ENCODE data around the gene CSTPP1.

Gene CSTPP1

DNA sequence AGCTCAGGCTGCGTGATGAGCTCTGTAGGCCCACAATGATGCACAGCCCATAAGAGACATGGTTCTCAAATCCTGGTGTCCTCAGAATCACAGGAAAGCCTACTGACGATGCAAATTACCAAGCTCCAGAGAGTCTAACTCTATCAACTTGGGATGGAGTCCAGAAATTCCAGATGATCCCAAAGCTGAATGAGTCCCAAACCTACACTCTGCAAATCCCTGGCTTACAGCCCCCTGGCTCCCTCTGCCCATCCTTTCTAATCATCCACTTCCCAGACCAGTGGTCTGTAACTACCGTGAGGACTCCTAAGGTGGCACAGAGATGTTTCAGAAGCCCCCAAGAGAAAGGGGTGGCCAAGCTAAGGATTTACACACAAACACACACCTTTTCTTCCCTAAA lies 226.6 kb downstream of the CSTPP1 start:
- H3K4me3 Mint-ChIP-seq = no peak overlapping the region
- H3K27me3 Mint-ChIP-seq (ENCODE audit: low read depth) = no peaks in the 10 kb centered on the region
- no peak for DNase-seq (ENCODE audit: low spot score)
- no peak overlapping the region for H3K27ac Mint-ChIP-seq
- no peaks in the 10 kb centered on the region for H3K4me1 Mint-ChIP-seq (ENCODE audit: low read depth)
- H3K36me3 Mint-ChIP-seq (ENCODE audit: low read depth) = peaks cover 8% of the 10 kb centered on the region
- H3K9me3 Mint-ChIP-seq = no peaks in the 10 kb centered on the region

DNA sequence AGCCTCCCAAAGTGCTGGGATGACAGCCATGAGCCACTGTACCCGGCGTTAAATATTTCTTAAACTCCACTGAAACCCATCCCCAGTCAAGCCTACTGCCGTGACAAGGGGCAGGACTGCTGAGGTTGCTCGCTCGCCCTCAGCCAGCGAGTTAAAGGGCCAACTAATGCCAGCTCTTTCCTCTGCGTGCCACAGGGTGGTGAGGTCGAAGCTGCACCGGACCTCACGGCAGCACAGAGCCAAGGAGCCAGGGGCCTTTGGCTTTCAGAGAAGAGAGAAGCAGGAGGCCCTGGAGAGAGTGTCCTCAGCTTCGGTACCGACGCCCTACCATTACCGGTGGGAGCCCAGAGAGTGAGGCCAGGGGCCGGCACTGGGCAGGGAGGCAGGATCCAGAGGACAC lies 227.3 kb downstream of the CSTPP1 start:
- Mint-ChIP-seq H3K4me1 (ENCODE audit: low read depth) (no peaks in the 10 kb centered on the region), H3K36me3 (ENCODE audit: low read depth) (peaks cover 8% of the 10 kb centered on the region), H3K4me3 (no peak overlapping the region), H3K9me3 (no peaks in the 10 kb centered on the region), H3K27ac (no peak overlapping the region), H3K27me3 (ENCODE audit: low read depth) (no peaks in the 10 kb centered on the region)
- no peak for DNase-seq (ENCODE audit: low spot score)

DNA sequence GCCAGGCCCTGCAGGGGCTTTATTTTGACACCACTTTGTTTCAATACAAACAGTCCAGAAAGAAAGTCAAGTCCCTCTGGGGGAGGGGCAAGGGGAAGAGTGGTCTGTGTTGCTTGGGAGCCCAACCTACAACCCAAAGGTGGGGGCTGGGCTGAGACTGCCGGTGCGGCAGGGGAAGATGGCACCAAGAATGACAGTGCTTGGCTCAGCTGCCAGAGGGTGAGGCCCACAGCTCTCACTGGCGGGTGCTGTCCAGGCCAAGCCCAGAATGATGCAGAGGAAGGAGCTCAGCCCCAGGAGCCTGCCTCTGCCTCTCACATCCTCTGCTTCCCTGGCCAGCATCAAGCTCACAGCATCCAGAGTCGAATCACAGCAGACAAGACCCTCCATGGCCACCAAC lies 227.8 kb downstream of the CSTPP1 start:
- no peak overlapping the region for H3K4me3 Mint-ChIP-seq
- H3K36me3 Mint-ChIP-seq (ENCODE audit: low read depth) = peaks cover 8% of the 10 kb centered on the region
- H3K4me1 Mint-ChIP-seq (ENCODE audit: low read depth) = no peaks in the 10 kb centered on the region
- H3K27me3 Mint-ChIP-seq (ENCODE audit: low read depth) = no peaks in the 10 kb centered on the region
- no peaks in the 10 kb centered on the region for H3K9me3 Mint-ChIP-seq
- no peak overlapping the region for H3K27ac Mint-ChIP-seq
- DNase-seq (ENCODE audit: low spot score) = no peak

DNA sequence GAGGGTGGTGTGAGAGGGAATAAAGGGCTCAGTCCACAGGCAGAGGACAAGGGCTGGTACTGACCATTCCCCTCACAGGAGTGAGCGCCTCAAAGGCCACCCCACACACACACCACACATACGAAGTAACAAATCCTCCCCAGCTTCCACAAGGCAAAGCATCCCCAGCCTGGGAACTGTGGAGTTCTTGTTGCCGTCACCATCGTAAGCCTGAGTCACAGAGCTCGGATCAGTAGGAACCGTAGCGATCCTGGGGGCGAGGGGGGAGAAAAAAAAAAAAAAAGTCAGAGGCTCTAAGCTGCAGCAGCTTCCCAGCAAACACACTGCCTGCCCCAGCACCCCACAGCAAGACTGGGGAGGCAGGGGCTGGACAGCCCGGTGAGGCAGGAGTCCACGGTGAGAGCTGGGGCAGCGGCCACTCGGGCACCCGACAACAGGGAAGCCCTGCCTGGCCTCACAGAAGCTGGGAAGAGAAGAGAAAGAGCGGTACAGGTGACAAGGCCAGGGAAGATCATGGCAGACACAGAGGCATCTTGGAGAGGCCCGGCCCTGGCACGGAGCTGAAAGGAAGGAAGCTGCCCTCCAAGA lies 228.8 kb downstream of the CSTPP1 start:
- H3K4me3 Mint-ChIP-seq = no peak overlapping the region
- H3K36me3 Mint-ChIP-seq (ENCODE audit: low read depth) = peaks cover 8% of the 10 kb centered on the region
- H3K27me3 Mint-ChIP-seq (ENCODE audit: low read depth) = no peaks in the 10 kb centered on the region
- H3K4me1 Mint-ChIP-seq (ENCODE audit: low read depth) = no peaks in the 10 kb centered on the region
- no peak for DNase-seq (ENCODE audit: low spot score)
- H3K27ac Mint-ChIP-seq = no peak overlapping the region
- H3K9me3 Mint-ChIP-seq = no peaks in the 10 kb centered on the region

DNA sequence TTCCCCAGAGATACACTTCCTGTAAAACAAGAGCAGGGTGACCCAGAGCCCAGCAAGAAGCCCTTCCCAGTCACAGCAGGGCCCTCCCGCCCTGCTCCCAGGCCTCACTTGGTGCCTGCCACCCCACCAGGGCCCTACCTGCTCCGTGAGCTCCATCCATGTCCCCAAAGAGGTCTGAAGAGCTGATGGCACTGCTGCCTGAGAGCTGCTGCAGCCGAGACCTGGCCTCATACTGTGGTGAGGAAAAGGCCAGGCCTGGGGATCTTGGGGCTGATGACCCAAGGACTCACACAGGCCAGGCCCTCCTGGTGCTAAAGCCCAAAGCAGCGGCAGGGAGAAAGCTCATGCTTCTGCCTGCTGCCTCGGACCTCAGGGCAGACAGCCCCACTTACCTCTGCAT lies 229.8 kb downstream of the CSTPP1 start:
- no peaks in the 10 kb centered on the region for H3K9me3 Mint-ChIP-seq
- H3K27me3 Mint-ChIP-seq (ENCODE audit: low read depth) = no peaks in the 10 kb centered on the region
- H3K36me3 Mint-ChIP-seq (ENCODE audit: low read depth) = peaks cover 16% of the 10 kb centered on the region
- no peak for DNase-seq (ENCODE audit: low spot score)
- no peak overlapping the region for H3K27ac Mint-ChIP-seq
- H3K4me1 Mint-ChIP-seq (ENCODE audit: low read depth) = peaks cover 3% of the 10 kb centered on the region
- no peak overlapping the region for H3K4me3 Mint-ChIP-seq

DNA sequence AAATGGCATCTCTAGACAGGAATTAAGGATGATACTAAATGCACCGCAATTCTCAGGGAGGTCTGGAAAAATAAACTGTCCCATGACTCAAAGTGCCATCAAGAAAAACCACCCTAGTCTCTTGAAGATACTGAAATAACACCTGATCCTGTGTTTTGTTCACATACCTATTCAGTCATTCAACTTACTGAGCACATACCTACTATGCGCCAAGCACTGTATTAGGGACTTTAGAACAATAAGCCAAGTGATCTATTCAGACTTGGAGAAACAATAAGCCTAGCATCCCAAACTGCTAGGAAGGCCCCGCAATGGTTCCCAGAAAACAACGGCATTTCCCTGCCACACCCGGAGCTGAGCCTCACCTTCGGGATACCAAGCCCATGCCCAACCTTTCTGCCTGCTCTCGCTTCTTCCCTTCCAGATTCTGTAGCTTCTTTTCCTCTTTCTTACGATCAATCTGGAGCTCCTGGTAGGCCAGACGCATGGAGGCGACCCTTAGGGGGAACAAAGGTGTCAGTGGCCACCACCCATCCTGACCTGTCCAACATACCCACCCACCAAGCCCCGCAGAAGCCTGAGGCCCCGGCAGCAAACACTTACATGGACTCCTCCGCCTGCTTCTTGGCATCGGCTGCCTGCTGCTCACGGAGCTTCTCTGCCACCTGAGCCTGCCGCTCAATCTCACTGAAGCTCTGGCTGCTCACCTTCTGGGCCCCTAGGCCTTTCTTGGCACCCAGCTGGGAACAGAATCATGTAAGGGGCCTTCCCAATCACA lies 234.7 kb downstream of the CSTPP1 start:
- no peak for DNase-seq (ENCODE audit: low spot score)
- Mint-ChIP-seq H3K27ac (no peak overlapping the region), H3K4me1 (ENCODE audit: low read depth) (peaks cover 13% of the 10 kb centered on the region), H3K36me3 (ENCODE audit: low read depth) (peaks cover 26% of the 10 kb centered on the region), H3K9me3 (no peaks in the 10 kb centered on the region), H3K4me3 (no peak overlapping the region), H3K27me3 (ENCODE audit: low read depth) (no peaks in the 10 kb centered on the region)

DNA sequence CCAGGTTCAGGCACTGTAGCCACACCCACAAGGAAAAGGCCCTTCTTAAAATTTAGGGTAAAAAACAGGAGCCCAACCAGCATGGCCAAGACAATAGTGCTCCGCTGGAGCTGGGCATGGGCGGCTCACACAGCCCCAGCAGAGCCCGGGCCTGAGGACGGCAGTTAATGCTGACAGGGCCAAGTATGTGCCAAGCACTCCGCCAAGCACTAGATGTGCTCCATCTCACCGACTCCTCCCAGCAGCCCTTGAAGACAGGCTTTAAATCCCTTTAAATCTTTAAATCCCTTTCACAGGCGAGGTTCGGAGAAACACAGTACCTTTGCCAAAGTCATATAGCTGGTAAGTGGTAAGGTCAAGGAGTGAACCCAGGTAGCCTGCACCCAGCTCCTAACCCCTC lies 235.3 kb downstream of the CSTPP1 start:
- Mint-ChIP-seq H3K36me3 (ENCODE audit: low read depth) (peaks cover 28% of the 10 kb centered on the region), H3K4me1 (ENCODE audit: low read depth) (peaks cover 13% of the 10 kb centered on the region)

DNA sequence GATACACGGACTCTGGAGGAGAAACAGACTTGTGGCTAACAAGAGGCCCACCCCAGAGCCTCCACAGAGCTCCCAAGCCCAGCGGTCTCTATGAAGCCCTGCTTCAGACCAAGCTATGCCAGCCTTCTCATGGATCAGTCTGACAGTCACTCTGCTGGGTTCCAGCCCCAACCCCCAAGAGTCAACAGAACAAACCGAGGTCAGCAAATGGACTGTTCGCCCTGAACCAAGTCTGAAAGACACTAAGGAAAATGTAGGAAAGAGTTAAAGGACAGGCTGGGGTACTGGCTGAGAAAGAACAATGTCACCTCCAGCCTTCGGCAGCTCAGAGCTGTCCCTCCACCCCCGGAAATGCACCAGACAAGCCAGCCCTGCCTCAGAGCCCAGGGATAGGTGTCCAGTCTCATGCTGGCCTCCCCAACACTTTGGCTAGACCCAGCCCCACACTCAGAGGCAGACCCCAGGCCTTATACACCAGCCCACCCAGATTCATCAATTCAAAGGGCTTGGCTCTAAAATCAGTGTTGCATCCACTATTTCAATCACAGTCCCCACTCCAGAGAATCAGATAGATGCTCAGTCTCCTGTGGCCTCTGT lies 236.3 kb downstream of the CSTPP1 start:
- DNase-seq (ENCODE audit: low spot score) = no peak
- Mint-ChIP-seq H3K27me3 (ENCODE audit: low read depth) (peaks cover 2% of the 10 kb centered on the region), H3K9me3 (no peaks in the 10 kb centered on the region), H3K36me3 (ENCODE audit: low read depth) (peaks cover 28% of the 10 kb centered on the region), H3K27ac (no peak overlapping the region), H3K4me3 (no peak overlapping the region), H3K4me1 (ENCODE audit: low read depth) (peaks cover 21% of the 10 kb centered on the region)

More for the DNA sequence above, 235.3 kb downstream of the CSTPP1 start:
- Mint-ChIP-seq H3K27ac (no peak overlapping the region), H3K4me3 (no peak overlapping the region), H3K27me3 (ENCODE audit: low read depth) (no peaks in the 10 kb centered on the region), H3K9me3 (no peaks in the 10 kb centered on the region)
- no peak for DNase-seq (ENCODE audit: low spot score)

DNA sequence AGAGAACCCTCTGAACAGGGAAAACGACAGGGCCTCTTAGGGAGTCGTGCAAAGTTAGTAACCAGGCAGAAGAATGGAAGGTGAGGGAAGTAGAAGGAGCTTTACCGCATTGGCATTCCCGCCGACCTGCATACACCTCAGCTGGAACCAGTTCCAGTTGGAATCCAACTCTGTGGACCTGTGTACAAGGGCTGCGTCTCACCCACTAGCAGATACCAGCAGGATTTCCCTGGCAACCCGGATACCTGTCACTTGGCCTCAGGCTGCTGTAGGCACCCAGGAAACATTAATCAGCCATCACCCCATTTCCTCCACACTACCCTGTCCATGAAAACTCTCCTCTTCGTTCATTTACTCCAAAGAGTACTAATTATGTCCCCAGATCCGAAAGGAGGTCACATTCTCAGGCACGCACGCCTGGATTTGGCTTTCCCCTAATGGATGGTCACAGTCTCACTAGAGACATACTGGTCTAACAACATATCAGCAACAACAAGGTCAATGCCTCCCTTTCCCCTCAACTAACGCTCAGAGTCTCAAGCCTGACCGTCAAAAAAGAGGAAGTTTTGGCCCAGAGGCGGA lies 239.3 kb downstream of the CSTPP1 start:
- peaks cover 22% of the 10 kb centered on the region for H3K4me1 Mint-ChIP-seq (ENCODE audit: low read depth)
- no peak for DNase-seq (ENCODE audit: low spot score)
- peaks cover 2% of the 10 kb centered on the region for H3K27me3 Mint-ChIP-seq (ENCODE audit: low read depth)
- H3K27ac Mint-ChIP-seq = peak overlapping the region; percentile 97
- peak overlapping the region; percentile 99 for H3K4me3 Mint-ChIP-seq
- no peaks in the 10 kb centered on the region for H3K9me3 Mint-ChIP-seq
- peaks cover 26% of the 10 kb centered on the region for H3K36me3 Mint-ChIP-seq (ENCODE audit: low read depth)

DNA sequence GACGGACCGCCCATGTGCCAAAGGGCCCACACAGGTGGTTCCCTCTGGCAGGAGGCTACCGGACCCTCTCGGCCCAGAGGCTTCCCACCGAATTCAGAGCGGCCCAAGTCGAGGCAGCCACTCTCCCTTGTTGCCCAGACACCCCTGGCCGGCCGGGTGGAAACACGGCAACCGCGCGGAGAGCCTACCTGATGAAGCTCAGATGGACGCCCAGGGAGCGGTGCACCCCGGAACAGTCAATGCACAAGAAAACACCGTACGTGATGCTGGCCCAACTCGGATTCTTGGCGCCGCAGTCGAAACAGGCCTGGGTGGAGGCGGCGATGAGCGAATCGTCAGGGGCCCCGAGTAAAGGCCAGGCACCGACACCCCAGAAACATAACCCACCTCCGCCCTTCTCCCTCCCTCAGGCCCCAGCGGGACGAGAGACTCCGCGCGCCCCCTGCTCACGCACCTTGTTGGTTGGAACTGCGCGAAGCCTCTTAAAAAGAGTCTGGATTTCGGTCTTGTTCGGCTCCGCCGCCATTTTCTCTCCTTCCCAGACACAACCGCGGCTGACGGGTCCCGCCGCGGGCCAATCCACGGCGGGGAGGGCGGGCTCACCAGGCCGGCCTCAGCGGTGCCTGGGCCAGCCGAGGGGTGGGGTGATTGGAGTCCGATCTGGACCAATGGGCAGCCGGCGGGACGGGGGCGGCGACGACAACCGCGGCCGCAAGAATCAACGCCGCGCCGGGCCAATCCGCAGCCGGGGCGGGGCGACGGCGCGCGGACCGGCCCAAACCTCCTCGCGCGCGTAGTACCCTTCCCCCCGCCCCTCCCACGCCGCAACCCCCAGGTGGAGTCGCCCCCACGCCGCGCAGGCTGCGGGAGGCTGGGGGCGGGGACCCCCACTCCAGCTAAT lies 240.0 kb downstream of the CSTPP1 start, which contains the start of gene ARFGAP2:
ARFGAP2 (minus strand) TSS at position 552 of the 901 bp plus-strand sequence; CDS start at position 526, 26 bp downstream.
- peak; percentile 98 for DNase-seq (ENCODE audit: low spot score)
- Mint-ChIP-seq H3K27ac (peak within 1 kb of the TSS; percentile 99), H3K4me3 (peak within 1 kb of the TSS; percentile 99), H3K4me1 (ENCODE audit: low read depth) (peaks cover 21% of the 10 kb centered on the region), H3K9me3 (no peaks in the 10 kb centered on the region), H3K36me3 (ENCODE audit: low read depth) (peaks cover 19% of the 10 kb centered on the region), H3K27me3 (ENCODE audit: low read depth) (peaks cover 2% of the 10 kb centered on the region)

DNA sequence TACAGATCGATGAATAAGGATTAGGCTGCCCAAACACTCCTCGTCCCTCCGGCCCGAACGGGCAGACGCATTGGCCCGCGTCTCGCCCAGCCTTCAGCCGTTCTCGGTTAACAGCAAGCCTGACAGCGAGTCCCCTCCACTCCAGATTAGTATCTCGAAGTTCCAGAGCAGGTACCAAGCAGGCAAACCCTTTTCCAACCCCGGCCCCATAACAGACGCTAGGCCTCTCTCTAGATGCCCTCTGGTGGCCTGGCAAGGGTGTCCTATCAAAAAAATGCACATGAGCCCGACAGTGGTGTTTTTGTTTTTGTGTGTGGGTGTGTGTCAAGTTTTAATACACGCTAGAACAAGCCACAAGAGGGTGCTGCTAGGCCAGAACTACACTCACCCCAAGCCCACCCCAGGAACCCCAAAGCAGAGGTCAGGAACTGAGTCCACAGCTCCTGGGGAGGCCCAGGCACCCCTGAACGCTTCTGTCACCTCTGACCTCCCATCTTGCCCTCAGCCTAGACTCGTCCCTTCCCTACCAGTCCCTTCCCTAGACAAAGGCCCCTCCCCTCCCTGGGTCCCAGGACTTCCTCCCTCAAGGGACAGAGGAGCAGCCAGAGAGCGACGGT lies 240.8 kb downstream of the CSTPP1 start:
- Mint-ChIP-seq H3K4me1 (ENCODE audit: low read depth) (peaks cover 20% of the 10 kb centered on the region), H3K36me3 (ENCODE audit: low read depth) (peaks cover 16% of the 10 kb centered on the region), H3K4me3 (peak overlapping the region; percentile 99), H3K27ac (peak overlapping the region; percentile 99), H3K27me3 (ENCODE audit: low read depth) (peaks cover 2% of the 10 kb centered on the region), H3K9me3 (no peaks in the 10 kb centered on the region)
- DNase-seq (ENCODE audit: low spot score) = peak; percentile 74

DNA sequence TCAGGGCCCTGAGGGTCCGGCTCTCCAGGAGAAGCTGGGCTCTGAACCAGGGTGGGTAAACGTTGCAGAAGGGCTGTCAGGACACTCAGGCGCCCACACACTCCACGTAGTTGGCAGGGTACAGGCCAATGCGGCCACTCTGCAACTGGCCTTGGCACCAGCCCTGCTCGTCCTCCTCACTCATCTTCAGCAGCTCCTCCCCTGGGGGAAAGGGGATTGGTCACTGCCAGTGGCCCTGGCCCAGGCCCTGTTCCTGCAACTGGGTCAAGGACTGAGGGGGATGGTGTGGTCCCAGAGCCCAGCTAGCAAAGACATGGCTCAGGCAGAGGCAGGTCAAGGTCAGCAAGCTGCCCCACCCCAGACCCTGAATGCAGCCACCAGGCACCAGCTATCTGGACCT lies 241.3 kb downstream of the CSTPP1 start:
- no peak for DNase-seq (ENCODE audit: low spot score)
- Mint-ChIP-seq H3K27me3 (ENCODE audit: low read depth) (peaks cover 2% of the 10 kb centered on the region), H3K4me1 (ENCODE audit: low read depth) (peaks cover 20% of the 10 kb centered on the region), H3K36me3 (ENCODE audit: low read depth) (peaks cover 14% of the 10 kb centered on the region), H3K27ac (peak overlapping the region; percentile 99), H3K9me3 (no peaks in the 10 kb centered on the region), H3K4me3 (peak overlapping the region; percentile 99)

DNA sequence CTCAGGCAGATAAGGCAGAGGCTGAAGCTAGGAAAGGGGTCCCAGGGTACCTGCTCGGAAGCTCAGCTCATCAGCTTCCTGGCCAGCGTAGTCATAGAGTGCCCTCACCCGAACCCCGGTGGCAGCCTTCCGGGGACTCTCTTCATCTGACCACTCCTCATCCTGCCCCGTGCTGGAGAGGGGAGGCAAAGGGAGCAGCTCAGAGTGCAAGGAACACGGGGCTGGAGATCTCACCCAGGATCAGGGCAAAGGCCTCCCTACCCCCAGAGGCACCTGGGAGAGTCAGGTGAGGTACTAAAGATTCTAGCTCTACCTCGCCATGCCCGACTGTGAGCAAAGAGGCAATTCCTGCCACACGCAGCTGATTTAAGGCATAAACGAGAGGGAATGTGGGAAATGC lies 241.8 kb downstream of the CSTPP1 start:
- Mint-ChIP-seq H3K4me3 (no peak overlapping the region), H3K4me1 (ENCODE audit: low read depth) (peaks cover 20% of the 10 kb centered on the region), H3K9me3 (no peaks in the 10 kb centered on the region), H3K27me3 (ENCODE audit: low read depth) (peaks cover 2% of the 10 kb centered on the region), H3K36me3 (ENCODE audit: low read depth) (peaks cover 13% of the 10 kb centered on the region), H3K27ac (no peak overlapping the region)
- DNase-seq (ENCODE audit: low spot score) = no peak
